GM23248 (cell line): ENCODE data around the gene TTLL4. TPM values are rescaled to one million over a fixed set of nuclear protein-coding genes. Genes with fewer than 3 reads are reported as not detected.

Experiments used
- DNase-seq: peaks from one replicate; pipeline ENCODE4 v3.0.0-alpha.2; 2015
- H2AFZ ChIP-seq: fragments of 200-600 bp; sonication (generic); 2 replicates; pipeline ENCODE4 v1.6.1; 2016; ENCODE audit warnings: antibody characterized with exemption
- H3F3A ChIP-seq: fragments of 200-600 bp; sonication (generic); 2 replicates; pipeline ENCODE4 v1.6.1; 2016; ENCODE audit warnings: mild to moderate bottlenecking, antibody characterized with exemption, mixed run types; ENCODE audit not compliant: insufficient read depth
- H3K27ac ChIP-seq: fragments of 200-600 bp; sonication (generic); 2 replicates; pipeline ENCODE4 v1.5.1; 2016; ENCODE audit warnings: mild to moderate bottlenecking
- H3K27me3 ChIP-seq: fragments of 200-600 bp; sonication (generic); replicated peaks from 2 replicates; pipeline ENCODE4 v1.6.1; 2016; ENCODE audit warnings: mild to moderate bottlenecking; ENCODE audit not compliant: insufficient read depth
- H3K36me3 ChIP-seq: fragments of 200-600 bp; sonication (generic); 2 replicates; pipeline ENCODE4 v1.6.1; 2016; ENCODE audit warnings: low read depth, mild to moderate bottlenecking
- H3K4me1 ChIP-seq: fragments of 200-600 bp; sonication (generic); 2 replicates; pipeline ENCODE4 v1.6.1; 2016; ENCODE audit warnings: mild to moderate bottlenecking; ENCODE audit not compliant: insufficient read depth
- H3K4me2 ChIP-seq: fragments of 200-600 bp; sonication (generic); one replicate; pipeline ENCODE4 v1.6.1; 2016; ENCODE audit warnings: mild to moderate bottlenecking; ENCODE audit not compliant: unreplicated experiment
- H3K4me3 ChIP-seq: fragments of 200-600 bp; sonication (generic); 2 replicates; pipeline ENCODE4 v1.5.1; 2016; ENCODE audit warnings: mild to moderate bottlenecking
- H3K79me2 ChIP-seq: fragments of 200-600 bp; sonication (generic); 2 replicates; pipeline ENCODE4 v1.6.1; 2016; ENCODE audit warnings: mild to moderate bottlenecking; ENCODE audit not compliant: insufficient read depth
- H3K9ac ChIP-seq: fragments of 200-600 bp; sonication (generic); 2 replicates; pipeline ENCODE4 v1.6.1; 2016; ENCODE audit warnings: mild to moderate bottlenecking
- H3K9me2 ChIP-seq: fragments of 200-600 bp; sonication (generic); 2 replicates; pipeline ENCODE4 v1.6.1; 2016; ENCODE audit warnings: mixed run types, mild to moderate bottlenecking, moderate library complexity; ENCODE audit not compliant: insufficient read depth
- H3K9me3 ChIP-seq: fragments of 200-600 bp; sonication (generic); one replicate; pipeline ENCODE4 v1.6.1; 2017; ENCODE audit warnings: low read depth
- H4K20me1 ChIP-seq: fragments of 200-600 bp; sonication (generic); 2 replicates; pipeline ENCODE4 v1.6.0; 2016; ENCODE audit not compliant: insufficient read depth
- EZH2 ChIP-seq: fragments of 200-600 bp; sonication (generic); IDR thresholded peaks from 2 replicates; pipeline ENCODE4 v1.6.1; 2018; ENCODE audit warnings: antibody characterized with exemption, mild to moderate bottlenecking; ENCODE audit not compliant: insufficient read depth, poor library complexity, severe bottlenecking
- EZH2phosphoT487 ChIP-seq: fragments of 200-600 bp; sonication (generic); IDR thresholded peaks from 2 replicates; pipeline ENCODE4 v1.6.1; 2018; ENCODE audit warnings: antibody characterized with exemption, moderate library complexity, mild to moderate bottlenecking, low read depth; ENCODE audit not compliant: insufficient read depth
- WGBS, 2 experiments: methylation state at CpG; one replicate each; pipeline ENCODE4 v1.1.6; 2015 to 2017; ENCODE audit warnings: low lambda C conversion rate in 2 of 2, low coverage in 1 of 2; ENCODE audit errors: missing lambda C conversion rate in 2 of 2; 5-methylcytosine and 5-hydroxymethylcytosine counted together
- in situ Hi-C: fragments of 300-500 bp; cut with MboI; formaldehyde crosslinking; loops from 2 replicates; pipeline ENCODE4 v1.15.0; 2020
- polyA plus RNA-seq: library from polyadenylated mRNA; unstranded; fragments of >200 nt; fragmentation: Nextera tagmentation; extraction: Ambion mirVana; gene quantifications from 2 replicates; pipeline ENCODE4 v1.2.1, GENCODE V29; 2016
- total RNA-seq: library from RNA; depleted of rRNA; stranded (reverse); fragments of >200 nt; shearing (Covaris generic); gene quantifications from 2 replicates; pipeline ENCODE4 v1.2.3, GENCODE V29; 2014

Gene TTLL4
- total and polyA plus RNA-seq, 2 experiments from 2014 or later, result 5.5 to 7.7 TPM

DNA sequence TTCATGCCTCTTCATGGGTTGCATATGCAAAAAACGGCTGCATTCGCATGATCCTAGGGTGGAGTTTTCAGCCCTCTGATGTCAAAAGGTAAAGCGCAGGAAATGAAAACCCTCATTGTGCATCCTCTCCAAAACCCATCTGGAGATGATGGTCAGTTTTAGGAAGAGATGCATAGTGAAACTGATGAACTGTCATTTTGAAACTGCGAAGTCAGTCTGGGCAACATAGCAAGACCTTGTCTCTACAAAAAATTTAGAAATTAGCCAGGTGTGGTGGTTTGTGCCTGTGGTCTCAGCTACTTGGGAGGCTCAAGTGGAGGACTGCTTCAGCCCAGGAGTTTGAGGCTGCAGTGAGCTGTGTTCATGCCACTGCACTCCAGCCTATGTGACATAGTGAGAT lies 2.5 kb upstream of the TTLL4 start:
- Histone ChIP-seq H4K20me1 (no peaks in the 10 kb centered on the region), H3K4me1 (peaks cover 7% of the 10 kb centered on the region), H3F3A (peaks cover 9% of the 10 kb centered on the region), H3K9me3 (no peaks in the 10 kb centered on the region), H2AFZ (no peak overlapping the region), H3K36me3 (no peaks in the 10 kb centered on the region), H3K79me2 (peaks cover 18% of the 10 kb centered on the region), H3K27me3 (no peaks in the 10 kb centered on the region), H3K9ac (no peak overlapping the region), H3K27ac (no peak overlapping the region), H3K4me3 (no peak overlapping the region), H3K9me2 (no peaks in the 10 kb centered on the region), H3K4me2 (no peak overlapping the region)
- WGBS, 2 experiments, result 78 to 84% methylated on average over 4 of the region's 4 CpGs
- in situ Hi-C loops, result no loop called here
- no peak for DNase-seq
- no peak for TF ChIP-seq EZH2
- TF ChIP-seq EZH2phosphoT487, result no peak

GRCh38 chr2:218709908-218710307 lies 727 bp upstream of the TTLL4 start:
- no peak for TF ChIP-seq EZH2phosphoT487
- TF ChIP-seq EZH2, result no peak
- peak overlapping the region; percentile 86; the same call in 1 of the 2 replicates for H3K4me3 ChIP-seq
- H2AFZ ChIP-seq, result peak overlapping the region; percentile 96
- H4K20me1 ChIP-seq, result no peaks in the 10 kb centered on the region
- no peaks in the 10 kb centered on the region for H3K36me3 ChIP-seq
- H3F3A ChIP-seq, result peaks cover 9% of the 10 kb centered on the region
- H3K27ac ChIP-seq, result no peak overlapping the region
- in situ Hi-C loops, result no loop called here
- no peaks in the 10 kb centered on the region for H3K27me3 ChIP-seq
- H3K9me2 ChIP-seq, result no peaks in the 10 kb centered on the region
- DNase-seq, result no peak
- no peak overlapping the region for H3K9ac ChIP-seq
- 31 to 40% methylated on average over 6 to 8 of the region's 8 CpGs for WGBS, 2 experiments
- H3K4me2 ChIP-seq, result peak overlapping the region; percentile 80
- peaks cover 7% of the 10 kb centered on the region for H3K4me1 ChIP-seq
- H3K9me3 ChIP-seq, result no peaks in the 10 kb centered on the region
- H3K79me2 ChIP-seq, result peaks cover 36% of the 10 kb centered on the region

GRCh38 chr2:218710334-218710686 lies 325 bp upstream of the TTLL4 start:
- TF ChIP-seq EZH2 (no peak), EZH2phosphoT487 (no peak)

GRCh38 chr2:218711550-218711929 lies 905 bp downstream of the TTLL4 start:
- Histone ChIP-seq H2AFZ (peak overlapping the region; percentile 96), H3K9me2 (no peaks in the 10 kb centered on the region), H3K36me3 (no peaks in the 10 kb centered on the region), H3F3A (peaks cover 9% of the 10 kb centered on the region), H3K4me3 (peak overlapping the region; percentile 86), H3K79me2 (peaks cover 52% of the 10 kb centered on the region), H3K4me2 (peak overlapping the region; percentile 96), H3K9ac (peak overlapping the region; percentile 84), H3K27me3 (no peaks in the 10 kb centered on the region), H4K20me1 (no peaks in the 10 kb centered on the region), H3K4me1 (peaks cover 7% of the 10 kb centered on the region), H3K9me3 (no peaks in the 10 kb centered on the region), H3K27ac (peak overlapping the region; percentile 74)
- DNase-seq, result peak; percentile 32
- 5 to 7% methylated on average over 5 of the region's 5 CpGs for WGBS, 2 experiments
- in situ Hi-C loops, result no loop called here
- no peak for TF ChIP-seq EZH2phosphoT487
- no peak for TF ChIP-seq EZH2

More at GRCh38 chr2:218710334-218710686, 325 bp upstream of the TTLL4 start:
- in situ Hi-C loops, result no loop called here
- H3K9me3 ChIP-seq, result no peaks in the 10 kb centered on the region
- peak overlapping the region; percentile 86 for H3K4me3 ChIP-seq
- peaks cover 40% of the 10 kb centered on the region for H3K79me2 ChIP-seq
- H3K27me3 ChIP-seq, result no peaks in the 10 kb centered on the region
- H3K9ac ChIP-seq, result no peak overlapping the region
- DNase-seq, result no peak
- no peaks in the 10 kb centered on the region for H3K9me2 ChIP-seq
- peaks cover 9% of the 10 kb centered on the region for H3F3A ChIP-seq
- 40 to 44% methylated on average over 14 of the region's 14 CpGs for WGBS, 2 experiments
- no peak overlapping the region for H3K27ac ChIP-seq
- no peaks in the 10 kb centered on the region for H3K36me3 ChIP-seq
- no peaks in the 10 kb centered on the region for H4K20me1 ChIP-seq
- H3K4me1 ChIP-seq, result peaks cover 7% of the 10 kb centered on the region
- peak overlapping the region; percentile 80 for H3K4me2 ChIP-seq
- peak overlapping the region; percentile 96 for H2AFZ ChIP-seq

DNA sequence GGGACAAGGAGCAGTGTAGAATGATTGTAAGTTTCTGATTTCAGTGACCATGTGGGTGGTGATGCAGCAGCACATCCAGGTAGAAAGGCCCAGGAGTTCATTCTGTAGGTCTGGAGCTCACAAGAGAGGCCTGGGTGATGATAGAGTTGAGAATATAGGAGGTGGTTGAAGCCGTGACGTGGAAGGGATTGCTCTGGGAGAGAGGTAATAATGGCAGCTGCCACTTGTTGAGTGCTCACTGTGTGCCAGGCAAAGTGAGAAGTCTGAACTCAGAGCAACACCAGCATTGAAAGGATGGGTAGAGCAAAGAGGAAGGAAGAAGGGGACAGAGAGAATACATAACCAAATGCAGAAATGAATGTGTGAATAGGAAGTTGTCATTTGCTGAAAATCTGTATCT lies 3.3 kb downstream of the TTLL4 start:
- in situ Hi-C loops, result no loop called here
- H3K9me2 ChIP-seq, result no peaks in the 10 kb centered on the region
- peaks cover 9% of the 10 kb centered on the region for H3F3A ChIP-seq
- peaks cover 10% of the 10 kb centered on the region for H3K4me1 ChIP-seq
- peaks cover 76% of the 10 kb centered on the region for H3K79me2 ChIP-seq
- DNase-seq, result no peak
- no peaks in the 10 kb centered on the region for H3K9me3 ChIP-seq
- H3K27me3 ChIP-seq, result no peaks in the 10 kb centered on the region
- H3K36me3 ChIP-seq, result no peaks in the 10 kb centered on the region
- no peak overlapping the region for H3K27ac ChIP-seq
- no peak overlapping the region for H3K4me2 ChIP-seq
- no peak overlapping the region for H3K9ac ChIP-seq
- no peaks in the 10 kb centered on the region for H4K20me1 ChIP-seq
- no peak overlapping the region for H3K4me3 ChIP-seq
- WGBS, 2 experiments, result 90 to 100% methylated on average over 2 of the region's 2 CpGs
- TF ChIP-seq EZH2 (no peak), EZH2phosphoT487 (no peak)
- H2AFZ ChIP-seq, result no peak overlapping the region
